GM19193 (cell line): ENCODE data around the gene ZNF281.

Experiments
- POLR2A ChIP-seq: IDR thresholded peaks from 4 replicates; pipeline ENCODE4 v1.6.1; 2011; ENCODE audit not compliant: insufficient read depth, insufficient read length; ENCODE audit errors: extremely low read depth

ZNF281 gene

DNA sequence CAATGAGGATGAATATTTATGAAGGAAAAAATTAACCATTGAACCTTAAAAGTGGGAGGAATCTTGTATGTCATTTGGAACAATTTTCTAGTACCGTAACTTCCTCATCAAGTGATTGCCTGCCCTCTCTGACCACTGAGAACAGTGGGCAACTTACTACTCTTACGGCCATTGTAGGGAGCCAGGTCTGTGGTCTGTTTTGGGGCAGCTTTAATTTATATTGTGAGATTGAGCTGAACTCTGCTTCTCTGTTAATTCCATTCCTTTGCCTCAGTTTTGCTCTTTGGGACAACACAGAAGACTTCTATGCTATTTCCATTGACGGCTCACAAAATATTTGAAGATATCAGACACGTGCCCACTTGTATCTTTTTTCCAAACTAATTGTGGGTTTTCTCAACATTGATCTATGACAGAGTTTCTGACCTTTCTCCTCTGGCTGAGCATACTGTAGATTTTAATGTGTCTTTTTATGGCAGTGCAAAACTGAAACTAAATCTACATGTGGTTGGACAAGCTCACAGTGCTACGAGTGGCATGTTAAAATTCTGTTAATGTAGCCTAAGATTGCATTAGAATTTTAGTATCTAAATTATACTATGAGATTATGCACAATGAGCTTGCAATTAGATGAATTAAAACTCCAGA, 27.8 kb upstream of the ZNF281 start:
- TF ChIP-seq POLR2A: no peak

DNA sequence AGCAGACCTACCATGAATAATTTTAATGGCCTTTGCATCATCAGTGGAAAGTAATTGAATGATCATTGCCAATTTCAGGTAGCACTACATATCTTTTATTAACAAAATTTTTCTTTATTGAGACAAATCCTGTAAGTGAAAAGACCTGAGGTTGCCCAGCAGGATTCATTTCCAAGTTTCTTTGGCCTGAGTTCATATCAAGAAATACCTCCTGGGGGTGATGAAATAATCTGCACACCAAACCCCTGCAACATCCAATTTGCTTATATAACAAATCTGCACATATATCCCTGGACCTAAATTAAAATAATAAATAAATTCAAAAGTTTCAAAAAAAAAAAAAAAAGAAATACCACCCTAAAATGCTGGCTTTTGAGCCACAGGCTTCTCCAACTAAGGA, 27.3 kb upstream of the ZNF281 start:
- no peak for TF ChIP-seq POLR2A

DNA sequence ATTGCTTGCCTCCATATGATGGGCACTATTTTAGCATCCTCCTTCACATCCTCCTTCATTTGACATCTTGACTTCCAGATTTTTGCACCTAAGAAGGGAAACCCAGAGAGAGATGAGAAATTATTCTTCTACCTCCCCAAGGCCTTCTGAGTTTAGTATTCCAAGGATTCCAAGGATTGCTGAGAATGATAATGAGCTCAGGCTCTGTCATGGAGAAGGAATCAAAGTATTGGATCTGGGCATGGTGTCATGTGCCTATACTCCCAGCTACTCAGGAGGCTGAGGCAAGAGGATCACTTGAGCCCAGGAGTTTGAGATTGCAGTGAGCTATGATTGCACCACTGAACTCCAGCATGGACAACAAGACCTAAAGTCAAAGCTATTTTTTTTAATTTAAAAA, 26.6 kb upstream of the ZNF281 start:
- no peak for TF ChIP-seq POLR2A

DNA sequence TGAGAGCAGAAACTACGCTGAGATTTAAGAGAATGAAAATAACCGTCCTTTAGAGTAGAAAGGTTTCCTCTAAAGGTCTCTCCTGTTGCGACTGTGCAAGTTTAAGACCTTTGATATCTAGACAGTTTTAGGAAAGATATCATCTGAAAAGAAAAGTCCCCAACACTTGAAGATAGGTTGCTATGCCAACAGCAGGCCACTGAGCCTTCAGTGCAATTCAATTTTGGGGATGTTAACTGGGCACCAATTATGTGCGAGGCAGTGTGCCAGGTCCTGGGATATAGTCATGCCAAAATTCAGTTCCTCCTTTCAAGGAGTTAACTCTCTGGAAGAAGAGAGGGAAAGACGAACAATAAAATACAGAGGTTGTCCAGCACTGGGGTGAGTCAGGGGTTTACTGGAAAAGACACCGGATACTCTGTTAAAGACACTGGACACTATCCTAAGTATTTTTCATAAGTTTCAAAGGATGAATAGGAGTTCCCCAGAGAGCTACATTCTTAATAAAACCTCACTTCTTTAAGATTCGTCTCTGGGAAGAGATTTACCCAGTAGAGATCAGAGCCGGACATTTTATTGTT, 25.5 kb upstream of the ZNF281 start:
- TF ChIP-seq POLR2A: no peak

DNA sequence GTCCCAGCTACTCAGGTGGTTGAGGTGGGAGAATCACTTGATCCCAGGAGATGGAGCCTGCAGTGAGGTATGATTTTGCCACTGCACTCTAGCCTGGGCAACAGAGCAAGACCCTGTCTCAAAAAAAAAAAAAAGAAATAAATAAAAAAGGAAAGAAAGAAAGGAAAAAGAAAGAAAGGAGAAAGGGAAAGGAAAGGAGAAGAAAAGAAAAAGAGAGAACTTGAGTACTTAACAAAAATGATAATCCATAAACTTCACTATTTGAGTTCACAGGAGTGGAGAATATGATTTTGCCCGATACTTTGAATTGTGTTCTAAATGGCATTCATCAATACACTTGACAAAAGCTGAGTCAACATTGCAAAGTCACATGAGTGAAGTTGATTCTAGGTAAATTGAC, 23.8 kb upstream of the ZNF281 start:
- TF ChIP-seq POLR2A: no peak

DNA sequence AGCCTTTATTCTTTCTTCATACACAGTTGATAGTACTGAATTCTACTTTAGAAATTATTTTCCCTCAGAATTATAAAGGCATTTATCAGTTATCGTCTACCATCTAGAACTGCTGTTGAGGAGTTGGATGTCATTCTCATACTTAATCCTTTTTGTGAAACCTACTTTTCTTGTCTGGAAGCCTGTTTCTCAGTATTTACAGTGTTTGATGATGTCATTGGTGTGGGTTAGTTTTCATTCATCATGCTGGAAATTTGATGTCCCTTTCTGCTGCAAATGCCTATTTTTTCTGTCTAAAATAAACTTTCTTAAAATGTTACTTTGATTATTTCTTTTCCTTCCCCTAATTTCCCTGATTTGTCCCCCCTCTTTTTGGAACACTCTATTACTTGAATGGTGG, 22.8 kb upstream of the ZNF281 start:
- no peak for TF ChIP-seq POLR2A

DNA sequence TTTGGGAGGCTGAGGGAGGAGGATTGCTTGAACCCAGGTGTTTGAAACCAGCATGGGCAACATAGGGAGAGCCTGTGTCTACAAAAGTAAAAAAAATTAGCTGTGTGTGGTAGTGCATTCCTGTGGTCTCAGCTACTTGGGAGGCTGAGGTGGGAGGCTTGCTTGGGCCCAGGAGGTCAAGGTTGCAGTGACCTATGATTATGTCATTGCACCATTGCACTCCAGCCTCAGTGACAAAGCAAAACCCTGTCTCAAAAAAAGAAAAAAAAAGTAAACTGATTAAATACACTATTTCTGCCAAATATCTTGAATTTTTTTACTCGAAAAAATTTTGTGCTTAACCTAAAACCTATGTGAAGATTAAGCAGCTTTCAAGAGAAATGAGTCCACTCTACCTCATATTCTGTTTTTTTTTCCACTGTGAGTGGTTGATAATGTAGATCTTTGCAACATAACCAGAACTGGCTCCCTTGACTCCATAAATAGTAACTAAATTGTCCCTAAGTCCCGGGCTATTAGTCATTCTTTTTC, 19.4 kb upstream of the ZNF281 start:
- no peak for TF ChIP-seq POLR2A

DNA sequence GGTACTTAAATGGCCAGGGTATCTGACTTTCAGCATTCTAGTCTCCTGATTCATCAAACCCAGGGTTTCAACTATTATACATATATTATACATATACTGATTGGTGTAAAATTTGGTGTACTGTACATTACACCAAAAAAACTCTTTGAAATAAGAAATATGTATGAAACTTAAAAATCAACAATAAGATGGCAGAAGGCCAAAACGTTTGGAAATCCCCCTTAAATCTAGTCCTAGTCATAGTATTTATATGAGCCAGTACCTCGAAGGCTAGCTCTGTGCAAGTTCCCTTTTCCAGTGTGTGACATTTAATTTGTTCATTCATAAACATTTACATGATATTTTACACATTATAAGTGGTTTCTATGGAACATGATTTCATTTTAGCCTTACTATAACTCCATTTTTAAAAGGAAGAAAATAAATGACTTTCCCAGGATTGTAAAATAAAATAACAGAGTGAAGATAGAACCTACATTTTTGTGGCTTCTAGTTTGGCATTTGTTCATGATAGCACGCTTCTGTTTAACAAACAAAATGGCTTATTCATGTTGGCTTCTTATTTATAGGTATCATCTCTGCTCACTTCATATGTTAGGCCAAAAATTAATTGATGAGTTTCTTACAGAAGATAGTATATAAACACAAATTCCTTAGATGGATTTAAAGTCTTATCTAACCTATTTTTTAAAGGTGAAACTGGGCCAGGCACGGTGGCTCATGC, 18.8 kb upstream of the ZNF281 start:
- TF ChIP-seq POLR2A: no peak

DNA sequence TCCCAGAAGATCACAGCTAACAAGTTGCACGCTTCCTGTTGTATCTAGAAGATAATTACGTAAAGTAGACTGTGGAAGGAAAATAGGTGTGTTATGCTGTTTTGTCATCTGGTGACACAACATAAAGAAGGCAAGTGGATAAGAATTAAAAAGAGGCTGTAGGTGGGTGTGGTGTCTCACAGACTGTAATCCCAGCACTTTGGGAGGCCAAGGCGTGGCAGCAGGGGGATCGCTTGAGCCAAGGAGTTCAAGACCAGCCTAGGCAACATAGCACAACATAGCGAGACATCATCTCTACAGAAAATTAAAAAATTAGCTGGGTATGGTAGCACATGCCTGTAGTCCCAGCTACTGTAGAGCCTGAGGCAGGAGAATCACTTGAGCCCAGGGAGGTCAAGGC, 17.9 kb upstream of the ZNF281 start:
- TF ChIP-seq POLR2A: no peak

DNA sequence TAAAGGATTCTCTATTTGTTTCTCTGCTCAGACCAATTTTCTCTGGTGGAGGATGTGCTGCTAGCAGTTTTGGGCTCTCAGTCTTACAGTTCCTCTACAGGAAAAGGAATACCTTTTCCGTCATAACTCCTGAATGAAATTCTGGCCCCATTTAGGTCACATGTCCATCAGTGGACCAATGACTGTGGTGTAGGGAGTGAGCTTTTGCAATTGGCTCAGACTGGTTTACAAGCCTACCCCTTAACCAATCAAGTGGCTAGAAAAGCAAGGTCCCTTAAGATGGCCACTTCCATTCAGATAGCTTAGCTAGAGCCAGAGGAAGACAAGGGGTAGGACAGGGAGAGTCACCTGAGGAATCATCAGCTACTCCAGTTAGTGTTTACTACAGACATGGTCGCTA, 16.4 kb upstream of the ZNF281 start:
- no peak for TF ChIP-seq POLR2A

DNA sequence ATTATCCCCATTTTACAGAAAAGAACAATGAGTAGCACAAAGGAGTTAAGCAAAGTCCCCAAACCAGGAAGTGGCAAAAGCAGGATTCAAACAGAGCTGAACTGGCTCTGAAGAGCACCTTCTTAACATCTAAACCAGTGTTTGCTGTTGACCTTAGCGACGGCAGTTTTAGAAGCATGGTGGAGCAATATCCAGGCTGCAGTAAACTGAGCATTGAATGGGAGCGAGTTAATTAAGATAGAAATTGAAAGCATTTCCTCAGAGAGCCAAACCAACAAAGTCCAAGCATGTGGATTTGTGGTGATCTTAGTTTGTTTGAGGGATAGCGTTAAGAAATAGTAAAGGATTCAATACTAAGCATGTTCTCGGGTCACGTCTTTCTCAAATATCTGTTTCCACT, 13.4 kb upstream of the ZNF281 start:
- no peak for TF ChIP-seq POLR2A

DNA sequence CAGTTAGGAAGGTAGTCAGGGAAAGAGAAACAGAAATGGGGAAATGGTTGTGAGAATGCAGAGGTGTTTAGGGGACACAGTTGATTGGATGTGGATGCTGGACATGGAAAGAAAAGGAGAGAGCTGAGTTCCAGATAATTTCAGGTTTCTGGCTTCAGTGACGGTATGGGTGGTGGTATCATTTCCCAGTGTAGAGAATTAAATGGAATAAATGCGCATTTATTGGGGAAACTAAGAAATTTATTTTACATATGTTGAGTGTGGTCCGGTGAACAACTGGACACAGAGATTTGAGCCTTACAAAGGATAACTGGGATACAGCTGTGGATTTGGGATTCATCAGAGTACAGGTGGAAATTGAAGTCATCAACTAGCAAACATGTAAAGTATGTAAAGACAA, 12.4 kb upstream of the ZNF281 start:
- TF ChIP-seq POLR2A: no peak

DNA sequence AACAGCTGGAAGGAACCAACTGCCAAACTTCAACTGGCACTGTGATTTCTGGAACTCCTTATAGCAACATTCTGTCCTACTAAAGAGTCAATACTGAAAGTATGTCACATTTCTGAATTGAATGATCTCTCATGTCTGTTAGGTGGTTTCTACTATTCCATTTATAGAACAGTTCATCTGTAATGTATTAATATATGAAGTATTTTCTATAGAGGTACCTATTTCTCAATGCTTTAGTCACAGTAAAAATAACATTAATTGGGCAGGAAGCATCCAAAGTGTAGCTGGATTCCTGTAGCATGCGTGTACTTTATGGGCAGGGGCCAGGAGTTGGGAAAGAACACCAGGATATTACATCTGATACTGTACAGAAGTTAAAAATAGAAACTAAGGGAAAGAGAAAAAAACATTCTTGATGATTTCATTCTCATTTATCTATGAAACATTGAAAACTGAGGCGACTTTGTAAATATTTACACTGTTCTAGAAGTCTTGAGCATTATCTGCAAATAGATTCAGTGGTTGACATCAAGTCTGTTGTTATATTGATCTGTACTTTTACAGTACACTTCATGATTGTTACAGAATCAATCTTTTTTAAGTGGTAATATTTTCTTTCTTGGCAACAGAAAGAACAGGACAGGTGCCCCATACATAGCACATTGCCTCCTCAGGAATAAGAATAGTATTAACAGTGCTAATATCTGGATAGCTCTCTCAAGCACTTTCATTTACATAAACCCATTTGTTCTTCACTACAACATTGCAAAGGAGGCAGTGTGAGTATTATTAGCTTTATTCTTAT, 6.2 kb upstream of the ZNF281 start:
- no peak for TF ChIP-seq POLR2A

DNA sequence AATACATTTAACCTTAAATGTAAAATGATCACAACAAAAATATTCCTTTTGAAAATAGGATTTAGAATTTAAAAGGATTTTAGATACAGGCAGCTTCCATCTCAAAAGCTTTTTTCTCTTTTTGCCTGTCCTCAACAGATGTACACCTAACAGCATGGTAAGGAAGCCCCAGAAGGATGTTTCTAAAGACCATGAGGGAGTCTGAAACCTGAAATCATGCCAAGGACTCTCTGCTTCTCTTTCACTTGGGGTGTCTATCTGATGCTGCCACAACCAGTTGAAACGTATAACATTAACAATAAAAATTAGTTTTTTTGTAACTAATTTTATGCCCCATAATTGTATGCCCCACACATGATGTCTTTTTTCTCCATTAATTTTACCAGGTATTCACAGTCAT, 5.4 kb upstream of the ZNF281 start:
- TF ChIP-seq POLR2A: no peak

DNA sequence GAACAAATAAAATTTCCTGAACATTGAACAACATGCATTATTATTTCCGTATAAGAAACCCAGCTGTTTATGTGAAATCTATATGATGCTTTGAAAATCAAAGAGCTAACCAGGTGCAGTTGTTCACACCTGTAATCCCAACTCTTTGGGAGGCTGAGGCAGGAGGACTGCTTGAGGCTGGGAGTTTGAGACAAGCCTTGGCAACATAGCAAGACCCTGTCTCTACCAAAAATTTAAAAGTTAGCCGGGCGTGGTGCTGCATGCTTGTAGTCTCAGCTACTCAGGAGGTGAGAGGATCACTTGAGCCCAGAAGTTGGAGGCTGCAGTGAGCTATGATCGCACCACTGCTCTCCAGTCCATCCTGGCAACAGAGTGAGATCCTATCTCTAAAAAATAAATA, 4.8 kb upstream of the ZNF281 start:
- no peak for TF ChIP-seq POLR2A
